ENCODE results near the gene PREX1.
"Not testable (repeated sequence)": the region's sequence is repeated elsewhere in the genome, so short reads cannot be mapped to it uniquely, and the experiment has no call there.

The PREX1 gene

GRCh38 chr20:48823960-48824498 is 3.8 kb downstream of the PREX1 start:
- DNase-seq: peak; percentile 92

- no peak for DNase-seq
Measured at GRCh38 chr20:48823476-48823875, 4.3 kb downstream of the PREX1 start.

DNA sequence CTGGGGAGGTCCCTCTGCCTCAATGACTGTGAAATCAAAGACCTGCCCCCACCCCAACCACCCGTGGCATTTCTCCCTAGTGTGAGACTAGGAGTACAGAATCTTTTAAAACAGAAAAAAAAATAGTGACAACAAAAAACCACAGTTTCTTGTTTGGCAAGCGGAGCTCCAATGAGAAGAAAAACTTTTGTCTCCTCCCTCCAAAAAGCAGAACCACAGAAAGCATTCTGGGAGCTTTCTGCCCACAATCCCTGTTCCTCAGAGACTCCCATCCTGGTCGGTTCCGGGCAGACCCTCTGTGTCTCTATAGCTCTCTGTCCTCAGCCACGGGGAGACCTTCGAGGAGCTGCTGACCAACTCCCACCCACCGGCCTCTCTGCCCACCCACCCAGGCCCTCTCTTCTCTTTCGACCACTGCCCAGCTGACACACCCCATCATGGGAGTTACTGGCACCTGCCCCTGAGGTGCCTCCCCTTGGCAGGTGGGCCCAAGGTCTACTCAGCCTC is 4.9 kb downstream of the PREX1 start:
- DNase-seq: peak; percentile 46

DNA sequence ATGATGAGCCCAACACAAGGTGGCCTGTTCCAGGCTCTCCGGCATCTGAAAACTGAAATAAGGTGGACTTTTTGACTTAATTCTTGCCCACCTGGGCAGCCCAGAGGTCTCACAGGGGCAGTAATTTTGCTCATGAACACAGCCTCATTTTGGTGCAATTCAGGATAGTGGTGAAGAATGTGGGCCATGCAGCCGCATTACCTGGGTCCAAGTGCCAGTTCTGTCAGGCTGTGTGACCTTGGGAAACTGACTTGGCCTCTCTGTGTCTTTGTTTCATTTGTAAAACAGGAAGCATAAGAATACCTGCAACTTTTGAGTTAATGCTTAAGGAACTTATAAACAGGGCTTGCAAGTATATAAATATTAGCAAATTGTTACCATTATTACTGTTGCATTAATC is 5.6 kb downstream of the PREX1 start:
- DNase-seq: no peak

DNA sequence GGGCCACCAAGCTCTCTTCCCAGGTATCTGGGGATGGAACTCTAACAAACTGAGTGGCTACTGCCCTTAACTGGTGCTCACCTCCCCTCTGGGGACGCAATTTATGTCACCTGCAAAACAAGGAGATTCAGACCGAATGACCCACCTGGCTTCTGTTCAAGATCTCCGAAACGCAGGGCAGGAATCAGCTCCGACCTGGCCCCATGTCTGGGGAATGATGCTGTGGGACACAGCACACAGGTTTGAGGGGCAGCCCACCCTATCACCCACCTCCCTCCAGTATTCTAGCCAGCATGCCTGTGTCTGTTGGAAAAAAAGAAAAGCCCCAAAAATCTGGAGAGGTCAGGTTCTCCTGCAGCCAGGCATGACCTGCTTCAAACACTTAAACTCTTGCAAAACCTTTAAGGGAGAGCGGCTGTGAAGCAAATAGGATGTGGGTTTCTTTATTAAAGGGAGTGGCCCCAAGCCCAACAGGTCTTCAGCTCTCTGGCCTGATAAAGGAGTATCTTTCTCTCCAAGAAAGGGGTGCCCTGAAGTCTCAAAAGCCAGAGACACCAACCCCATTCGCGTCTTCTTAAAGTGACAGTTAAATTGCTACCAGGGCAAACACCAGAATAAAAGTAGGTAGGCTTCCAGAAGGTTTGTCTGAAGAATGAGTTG is 6.4 kb downstream of the PREX1 start:
- no peak for DNase-seq

DNA sequence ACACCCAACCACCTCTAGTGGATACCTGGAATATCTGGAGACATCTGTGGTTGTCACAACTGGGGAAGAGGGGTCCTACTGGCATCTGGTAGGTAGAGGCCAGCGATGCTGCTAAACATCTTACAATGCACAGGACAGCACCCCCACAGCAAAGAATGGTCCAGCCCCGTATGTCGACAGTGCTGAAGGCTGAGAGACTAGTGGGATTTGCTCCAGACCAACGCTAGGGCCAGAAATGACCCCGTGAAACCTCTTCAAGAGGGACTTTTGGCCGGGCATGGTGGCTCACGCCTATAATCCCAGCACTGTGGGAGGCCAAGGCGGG is 7.2 kb downstream of the PREX1 start:
- DNase-seq: no peak

DNA sequence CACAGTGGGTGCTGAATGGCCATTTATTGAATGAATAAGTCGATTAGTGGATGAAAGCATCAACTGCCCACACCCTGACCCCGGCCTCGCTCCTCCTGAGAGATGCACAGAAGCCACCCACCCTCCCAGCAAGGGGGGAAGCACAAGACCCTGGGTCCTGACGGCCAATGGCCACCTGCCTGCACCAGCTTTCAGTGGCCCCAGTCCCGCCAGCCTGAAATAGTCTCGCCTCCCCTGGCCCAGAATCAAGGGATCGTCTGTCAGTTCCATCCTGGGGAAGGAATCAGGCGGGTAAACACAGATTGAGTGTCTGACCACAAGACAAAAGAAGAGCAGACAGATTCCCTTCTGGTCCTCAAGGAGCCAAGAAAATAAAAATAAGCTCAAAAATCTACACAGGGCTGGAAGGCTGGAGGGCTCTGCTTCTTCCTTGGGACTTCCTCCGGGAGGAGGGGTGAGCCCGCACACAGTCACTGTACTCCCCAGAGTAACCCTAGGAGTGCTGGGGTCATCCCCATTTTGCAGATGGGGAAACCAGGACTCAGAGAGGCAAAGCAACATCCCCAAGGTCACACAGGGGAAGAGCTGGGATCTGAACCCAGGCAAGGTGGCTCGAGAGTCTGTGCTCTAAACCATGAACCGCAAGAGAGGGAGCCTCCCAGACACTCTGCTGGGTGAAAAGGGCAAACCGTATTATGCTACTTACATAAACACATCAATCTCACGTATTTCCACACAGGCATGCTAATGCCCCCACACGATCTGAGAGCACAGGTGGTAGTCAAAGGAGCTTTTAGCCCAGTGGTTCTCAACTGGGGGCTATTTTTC is 7.8 kb downstream of the PREX1 start:
- DNase-seq: no peak

- no peak for DNase-seq
Measured at GRCh38 chr20:48819089-48819488, 8.7 kb downstream of the PREX1 start.

GRCh38 chr20:48818481-48818987 is 9.3 kb downstream of the PREX1 start:
- DNase-seq: peak; percentile 58

DNA sequence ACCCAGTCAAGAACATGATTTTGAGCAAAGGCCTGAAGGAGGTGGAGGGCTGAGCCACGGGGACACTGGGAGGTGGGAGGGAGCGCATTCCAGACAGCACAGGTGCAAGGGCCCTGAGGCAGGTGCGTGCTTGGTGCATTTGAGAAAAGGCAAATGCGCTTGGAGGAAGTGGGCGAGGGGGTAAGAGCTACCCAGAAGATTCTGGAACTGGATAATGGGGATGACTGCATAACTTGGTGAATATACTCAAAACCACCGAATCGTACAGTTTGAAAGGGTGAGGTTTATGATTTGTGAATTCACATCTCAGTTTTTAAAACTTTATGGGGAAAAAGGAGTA is 9.8 kb downstream of the PREX1 start:
- DNase-seq: no peak

GRCh38 chr20:48817367-48818030 is 10.3 kb downstream of the PREX1 start:
- no peak for DNase-seq

GRCh38 chr20:48816282-48817205 is 11.3 kb downstream of the PREX1 start:
- DNase-seq: no peak

GRCh38 chr20:48815537-48815936 is 12.3 kb downstream of the PREX1 start:
- no peak for DNase-seq

DNA sequence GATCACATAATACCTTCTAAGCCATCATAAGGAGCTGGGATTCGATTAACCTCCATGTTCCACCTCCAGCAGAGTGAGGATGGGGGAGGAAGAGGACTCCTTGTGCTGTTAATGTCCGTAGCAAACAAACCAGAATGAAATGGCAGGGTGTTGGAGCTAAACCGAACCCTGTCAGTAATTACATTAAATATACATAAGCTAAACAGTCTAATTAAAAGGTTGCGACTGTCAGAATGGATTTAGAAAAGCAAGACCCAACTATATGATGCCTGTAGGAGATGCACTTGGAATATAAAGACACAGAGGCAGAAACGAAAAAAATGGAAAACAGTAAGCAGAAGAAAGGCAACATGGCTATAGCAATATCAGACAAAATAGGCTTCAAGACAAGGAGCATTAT is 13.2 kb downstream of the PREX1 start:
- no peak for DNase-seq

DNA sequence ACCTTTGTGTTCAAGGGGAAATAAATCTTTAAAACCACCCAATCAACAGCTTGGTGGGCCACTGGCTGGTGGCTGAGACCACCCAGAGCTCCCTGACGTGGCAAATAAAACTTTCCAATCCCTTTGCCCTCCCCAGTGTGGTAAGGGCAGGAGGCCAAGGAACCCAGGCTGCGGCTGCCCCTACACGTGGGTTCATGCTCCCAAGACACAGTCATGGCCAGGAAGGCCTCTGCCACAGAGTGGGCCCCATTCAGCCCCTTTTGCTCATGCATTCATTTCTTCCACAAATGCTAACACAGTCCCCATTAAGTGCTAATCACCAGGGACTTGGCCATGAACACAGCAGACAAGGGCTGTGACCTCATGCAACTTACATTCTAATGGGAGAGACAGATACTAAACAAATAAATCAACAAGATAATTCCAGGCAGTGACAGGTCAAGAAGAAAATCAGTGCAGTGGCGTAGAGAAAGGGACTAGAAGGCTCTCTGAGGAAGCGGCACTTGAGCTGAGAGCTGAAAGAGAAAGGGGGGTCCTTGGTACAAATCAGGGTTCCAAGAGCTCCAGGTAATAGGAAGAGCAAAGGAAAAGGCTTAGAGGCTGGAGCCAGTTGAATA is 13.8 kb downstream of the PREX1 start:
- no peak for DNase-seq

- no peak for DNase-seq
Measured at GRCh38 chr20:48813446-48813747, 14.4 kb downstream of the PREX1 start.

- DNase-seq: no peak
Measured at GRCh38 chr20:48812600-48813445, 15.0 kb downstream of the PREX1 start.

DNA sequence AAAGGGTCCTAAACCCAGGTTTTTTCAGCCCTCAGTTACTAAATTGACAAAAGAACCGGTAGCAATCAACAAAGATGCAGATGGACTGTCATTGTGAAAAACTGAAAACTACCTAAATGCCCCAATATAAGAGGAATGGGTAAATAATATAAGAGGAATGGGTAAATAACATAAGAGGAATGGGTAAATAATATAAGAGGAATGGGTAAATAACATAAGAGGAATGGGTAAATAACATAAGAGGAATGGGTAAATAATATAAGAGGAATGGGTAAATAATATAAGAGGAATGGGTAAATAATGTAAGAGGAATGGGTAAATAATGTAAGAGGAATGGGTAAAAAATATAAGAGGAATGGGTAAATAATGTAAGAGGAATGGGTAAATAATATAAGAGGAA is 15.7 kb downstream of the PREX1 start:
- not testable (repeated sequence) for DNase-seq

DNA sequence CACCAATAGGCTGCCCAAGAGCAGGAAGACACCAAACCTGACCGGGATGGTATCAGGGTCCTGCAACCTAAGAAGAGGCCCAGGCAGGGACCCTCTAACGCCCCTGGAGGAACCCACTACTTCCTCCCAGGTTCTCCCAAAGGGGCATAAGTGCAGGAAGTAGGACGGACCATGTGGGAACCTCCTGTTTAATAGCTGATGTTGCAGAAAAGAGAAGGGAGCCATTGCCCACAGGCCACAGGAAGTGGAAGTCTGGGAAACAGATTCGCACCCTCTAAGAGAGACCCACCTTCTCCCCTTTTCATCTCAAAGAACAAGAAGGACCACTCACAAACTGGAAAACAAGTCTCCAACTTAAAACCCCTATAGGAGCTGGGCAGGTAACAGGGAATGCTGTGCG is 18.1 kb downstream of the PREX1 start:
- no peak for DNase-seq

DNA sequence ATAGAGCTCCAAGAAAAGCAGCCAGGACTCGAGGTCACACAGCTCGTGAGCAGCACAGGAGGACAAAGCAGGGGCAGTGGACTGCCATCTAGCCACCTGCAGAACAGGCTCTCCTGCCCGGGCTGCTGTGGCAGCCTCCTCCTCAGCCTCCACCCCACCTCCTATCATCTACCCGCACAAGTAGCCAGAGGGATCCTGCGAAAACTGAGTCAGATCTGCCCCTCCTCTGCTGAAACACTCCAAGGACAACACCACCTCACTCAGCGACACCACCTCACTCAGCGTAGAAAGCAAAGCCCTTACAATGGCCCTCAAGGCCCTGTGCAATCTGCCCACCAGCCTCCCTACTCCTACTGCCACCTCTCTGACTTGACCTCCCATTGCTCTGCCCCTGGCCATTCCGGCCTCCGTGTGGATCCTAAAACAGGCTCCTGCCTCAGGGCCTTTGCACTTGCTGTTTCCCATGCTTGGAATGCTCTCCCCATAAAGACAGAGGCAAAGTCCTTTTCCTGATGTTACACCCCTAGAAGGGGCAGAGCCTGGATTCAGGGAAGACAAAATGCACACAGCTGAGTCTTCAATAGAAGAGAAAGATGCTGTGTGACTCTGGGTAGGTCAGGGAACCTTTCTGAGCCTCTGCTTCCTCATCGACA is 19.3 kb downstream of the PREX1 start:
- DNase-seq: no peak
